Right lobe of liver (tissue), 4 donors: ENCODE data around the gene NKX3-2.

Experiments used
- POLR2A ChIP-seq: fragments of 450-650 bp; IDR thresholded peaks from one replicate; pipeline ENCODE4 v1.6.1; 2017; ENCODE audit warnings: antibody characterized with exemption, mild to moderate bottlenecking
- TF ChIP-seq, protein P1 (sequence below), 4 donors: fragments of 200-600 bp in 3 of 4; fragments of 450-650 bp in 1 of 4; IDR thresholded peaks; one replicate each; pipeline versions ENCODE4 v1.5.1 to v1.8.0; 2016 to 2022; ENCODE audit warnings: antibody characterized with exemption in 4 of 4, mild to moderate bottlenecking in 2 of 4
- donor health status: DM: no; HTN: no; CAD: no.
- donor health status: DM: no; HTN: no; CAD: no.
- donor health status: DM: no; HTN: yes; CAD: no.

DNA sequence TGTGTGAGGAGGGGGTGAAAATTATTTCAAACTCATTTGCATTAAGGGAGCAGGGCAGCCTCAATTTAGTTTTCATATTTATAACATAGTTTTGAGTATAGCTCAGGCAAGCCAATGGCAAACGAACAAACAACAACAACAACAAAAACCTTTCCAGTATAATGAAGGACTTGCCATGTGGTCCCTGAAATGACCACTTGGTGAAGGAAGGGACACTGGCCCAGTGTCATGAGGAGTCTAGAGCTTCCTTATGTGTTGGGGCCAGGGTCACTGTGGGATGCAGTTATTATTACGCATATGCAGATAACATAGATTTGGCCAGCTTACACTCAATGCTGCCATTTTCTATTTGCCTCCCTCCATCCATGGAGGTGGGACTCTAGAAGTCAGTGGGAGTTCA is 23.3 kb downstream of the NKX3-2 start:
- TF ChIP-seq, protein P1, sequence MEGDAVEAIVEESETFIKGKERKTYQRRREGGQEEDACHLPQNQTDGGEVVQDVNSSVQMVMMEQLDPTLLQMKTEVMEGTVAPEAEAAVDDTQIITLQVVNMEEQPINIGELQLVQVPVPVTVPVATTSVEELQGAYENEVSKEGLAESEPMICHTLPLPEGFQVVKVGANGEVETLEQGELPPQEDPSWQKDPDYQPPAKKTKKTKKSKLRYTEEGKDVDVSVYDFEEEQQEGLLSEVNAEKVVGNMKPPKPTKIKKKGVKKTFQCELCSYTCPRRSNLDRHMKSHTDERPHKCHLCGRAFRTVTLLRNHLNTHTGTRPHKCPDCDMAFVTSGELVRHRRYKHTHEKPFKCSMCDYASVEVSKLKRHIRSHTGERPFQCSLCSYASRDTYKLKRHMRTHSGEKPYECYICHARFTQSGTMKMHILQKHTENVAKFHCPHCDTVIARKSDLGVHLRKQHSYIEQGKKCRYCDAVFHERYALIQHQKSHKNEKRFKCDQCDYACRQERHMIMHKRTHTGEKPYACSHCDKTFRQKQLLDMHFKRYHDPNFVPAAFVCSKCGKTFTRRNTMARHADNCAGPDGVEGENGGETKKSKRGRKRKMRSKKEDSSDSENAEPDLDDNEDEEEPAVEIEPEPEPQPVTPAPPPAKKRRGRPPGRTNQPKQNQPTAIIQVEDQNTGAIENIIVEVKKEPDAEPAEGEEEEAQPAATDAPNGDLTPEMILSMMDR (IDR thresholded peaks at IDR 0.05), result no peak
- no peak for TF ChIP-seq POLR2A
